HepG2 (cell line): ENCODE results near the gene SYMPK. TPM values are rescaled to one million over a fixed set of nuclear protein-coding genes. Genes with fewer than 3 reads are reported as not detected.

Experiments
- ARID4A ChIP-seq: sonication (generic); formaldehyde crosslinking; IDR thresholded peaks from 2 replicates; pipeline ENCODE4 v1.5.0; 2020; ENCODE audit warnings: mild to moderate bottlenecking, missing genetic modification reagents, borderline replicate concordance
- FOXO1 ChIP-seq: sonication (generic); formaldehyde crosslinking; IDR thresholded peaks from 2 replicates; pipeline ENCODE4 v1.4.0; 2020; ENCODE audit warnings: missing genetic modification reagents
- HDAC2 ChIP-seq: sonication (generic); formaldehyde crosslinking; IDR thresholded peaks from 2 replicates; pipeline ENCODE4 v1.4.0; 2020; ENCODE audit warnings: missing genetic modification reagents
- NRL ChIP-seq: sonication (generic); formaldehyde crosslinking; IDR thresholded peaks from 2 replicates; pipeline ENCODE4 v1.5.0; 2020; ENCODE audit warnings: missing genetic modification reagents, mild to moderate bottlenecking, moderate library complexity, borderline replicate concordance
- PBX2 ChIP-seq: IDR thresholded peaks from 2 replicates; pipeline ENCODE4 v1.6.1; 2016; ENCODE audit warnings: control low read depth
- RFX3 ChIP-seq: IDR thresholded peaks from 2 replicates; pipeline ENCODE4 v1.6.1; 2016; ENCODE audit warnings: missing biosample characterization, missing genetic modification reagents
- SAFB2 ChIP-seq: sonication (generic); formaldehyde crosslinking; IDR thresholded peaks from 2 replicates; pipeline ENCODE4 v1.5.1; 2020; ENCODE audit warnings: missing genetic modification reagents, low read depth, mild to moderate bottlenecking, borderline replicate concordance
- SMAD1 ChIP-seq: sonication (generic); formaldehyde crosslinking; IDR thresholded peaks from 2 replicates; pipeline ENCODE4 v1.4.0; 2020; ENCODE audit warnings: missing genetic modification reagents, low read depth, mild to moderate bottlenecking, borderline replicate concordance
- SRSF9 ChIP-seq: fragments of 200-400 bp; formaldehyde crosslinking; IDR thresholded peaks from 2 replicates; pipeline ENCODE4 v1.6.1; 2018; ENCODE audit warnings: borderline replicate concordance, mild to moderate bottlenecking, low read depth, low read length; ENCODE audit not compliant: insufficient read depth, poor library complexity, severe bottlenecking
- ZNF296 ChIP-seq: sonication (generic); formaldehyde crosslinking; conservative IDR thresholded peaks from 2 replicates; pipeline ENCODE4 v1.5.0; 2020; ENCODE audit warnings: mild to moderate bottlenecking, missing genetic modification reagents
- ZNF460 ChIP-seq: sonication (generic); formaldehyde crosslinking; IDR thresholded peaks from 2 replicates; pipeline ENCODE4 v1.5.1; 2020; ENCODE audit warnings: missing genetic modification reagents, mild to moderate bottlenecking, borderline replicate concordance
- polyA plus RNA-seq, 8 experiments: library from polyadenylated mRNA; depleted of rRNA in 3 of 8; stranded (reverse) in 7 of 8; unstranded in 1 of 8; fragments of >200 nt; fragmentation: Illumina TruSeq in 4 of 8; extraction: Trizol in 4 of 8; gene quantifications; 2 replicates each; pipeline versions ENCODE4 v1.2.1 to v1.2.3, GENCODE V29; 2011 to 2016; ENCODE audit warnings: low read depth in 4 of 8, missing spikeins in 1 of 8, mixed read lengths in 1 of 8; ENCODE audit not compliant: insufficient read depth in 1 of 8
- total RNA-seq, 5 experiments: library from RNA; depleted of rRNA; stranded (reverse); fragments of >200 nt; fragmentation: Illumina TruSeq; extraction: Trizol; gene quantifications; 2 replicates each; pipeline ENCODE4 v1.2.3, GENCODE V29; 2016; ENCODE audit warnings: low read depth in 1 of 5
- TF ChIP-seq, protein P1 (sequence below): sonication (generic); formaldehyde crosslinking; IDR thresholded peaks from 2 replicates; pipeline ENCODE4 v1.4.0; 2020; ENCODE audit warnings: missing genetic modification reagents
- TF ChIP-seq, protein P2 (sequence below): sonication (generic); formaldehyde crosslinking; IDR thresholded peaks from 2 replicates; pipeline ENCODE4 v1.9.0; 2021; ENCODE audit warnings: missing genetic modification reagents, mild to moderate bottlenecking, borderline replicate concordance
- TF ChIP-seq, protein P3 (sequence below): sonication (generic); formaldehyde crosslinking; conservative IDR thresholded peaks from 2 replicates; pipeline ENCODE4 v1.8.0; 2022; ENCODE audit warnings: low read depth, missing genetic modification reagents

SYMPK gene
- total and polyA plus RNA-seq, 2 of the 13 experiments (the other 11 are each of a cell fraction or from before 2014, with no cell fraction given) = 21.9 to 55.7 TPM

DNA sequence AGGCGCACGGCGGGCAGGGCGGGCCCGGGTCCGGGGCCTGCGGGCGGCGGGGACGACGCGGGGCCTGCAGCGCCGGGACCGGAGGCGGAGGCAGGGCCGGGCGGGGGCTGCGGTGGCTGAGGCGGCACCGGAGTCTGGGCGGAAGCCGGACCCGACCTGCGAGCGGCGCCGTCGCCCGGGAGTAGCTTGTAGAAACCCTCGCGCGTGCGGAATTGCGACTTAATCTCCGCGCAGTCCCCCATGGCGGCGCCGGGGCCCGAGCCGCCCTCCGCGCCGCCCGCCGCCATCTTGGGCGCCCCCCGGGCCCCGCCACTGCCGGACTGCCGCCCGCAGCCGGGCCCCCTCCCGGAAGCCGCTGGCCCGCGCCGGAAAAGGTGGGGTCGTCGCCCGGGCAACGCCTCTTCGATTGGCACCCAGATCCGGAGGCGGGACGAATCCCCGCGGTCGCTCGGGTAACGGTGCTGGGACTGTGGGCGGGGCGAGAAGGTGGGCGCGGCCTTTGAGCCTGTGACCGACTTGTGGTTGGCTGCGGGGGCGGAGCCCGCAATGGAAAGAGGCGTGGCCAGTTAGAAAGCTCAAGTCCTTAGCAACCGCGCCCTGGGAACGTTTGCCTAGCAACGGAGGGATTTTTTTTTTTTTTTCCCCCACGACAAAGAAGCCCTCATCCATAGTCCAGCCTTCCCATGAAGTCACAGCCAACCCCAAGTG, 70.3 kb downstream of the SYMPK start, which contains the start of gene DMWD (continued):
- TF ChIP-seq, protein P1, sequence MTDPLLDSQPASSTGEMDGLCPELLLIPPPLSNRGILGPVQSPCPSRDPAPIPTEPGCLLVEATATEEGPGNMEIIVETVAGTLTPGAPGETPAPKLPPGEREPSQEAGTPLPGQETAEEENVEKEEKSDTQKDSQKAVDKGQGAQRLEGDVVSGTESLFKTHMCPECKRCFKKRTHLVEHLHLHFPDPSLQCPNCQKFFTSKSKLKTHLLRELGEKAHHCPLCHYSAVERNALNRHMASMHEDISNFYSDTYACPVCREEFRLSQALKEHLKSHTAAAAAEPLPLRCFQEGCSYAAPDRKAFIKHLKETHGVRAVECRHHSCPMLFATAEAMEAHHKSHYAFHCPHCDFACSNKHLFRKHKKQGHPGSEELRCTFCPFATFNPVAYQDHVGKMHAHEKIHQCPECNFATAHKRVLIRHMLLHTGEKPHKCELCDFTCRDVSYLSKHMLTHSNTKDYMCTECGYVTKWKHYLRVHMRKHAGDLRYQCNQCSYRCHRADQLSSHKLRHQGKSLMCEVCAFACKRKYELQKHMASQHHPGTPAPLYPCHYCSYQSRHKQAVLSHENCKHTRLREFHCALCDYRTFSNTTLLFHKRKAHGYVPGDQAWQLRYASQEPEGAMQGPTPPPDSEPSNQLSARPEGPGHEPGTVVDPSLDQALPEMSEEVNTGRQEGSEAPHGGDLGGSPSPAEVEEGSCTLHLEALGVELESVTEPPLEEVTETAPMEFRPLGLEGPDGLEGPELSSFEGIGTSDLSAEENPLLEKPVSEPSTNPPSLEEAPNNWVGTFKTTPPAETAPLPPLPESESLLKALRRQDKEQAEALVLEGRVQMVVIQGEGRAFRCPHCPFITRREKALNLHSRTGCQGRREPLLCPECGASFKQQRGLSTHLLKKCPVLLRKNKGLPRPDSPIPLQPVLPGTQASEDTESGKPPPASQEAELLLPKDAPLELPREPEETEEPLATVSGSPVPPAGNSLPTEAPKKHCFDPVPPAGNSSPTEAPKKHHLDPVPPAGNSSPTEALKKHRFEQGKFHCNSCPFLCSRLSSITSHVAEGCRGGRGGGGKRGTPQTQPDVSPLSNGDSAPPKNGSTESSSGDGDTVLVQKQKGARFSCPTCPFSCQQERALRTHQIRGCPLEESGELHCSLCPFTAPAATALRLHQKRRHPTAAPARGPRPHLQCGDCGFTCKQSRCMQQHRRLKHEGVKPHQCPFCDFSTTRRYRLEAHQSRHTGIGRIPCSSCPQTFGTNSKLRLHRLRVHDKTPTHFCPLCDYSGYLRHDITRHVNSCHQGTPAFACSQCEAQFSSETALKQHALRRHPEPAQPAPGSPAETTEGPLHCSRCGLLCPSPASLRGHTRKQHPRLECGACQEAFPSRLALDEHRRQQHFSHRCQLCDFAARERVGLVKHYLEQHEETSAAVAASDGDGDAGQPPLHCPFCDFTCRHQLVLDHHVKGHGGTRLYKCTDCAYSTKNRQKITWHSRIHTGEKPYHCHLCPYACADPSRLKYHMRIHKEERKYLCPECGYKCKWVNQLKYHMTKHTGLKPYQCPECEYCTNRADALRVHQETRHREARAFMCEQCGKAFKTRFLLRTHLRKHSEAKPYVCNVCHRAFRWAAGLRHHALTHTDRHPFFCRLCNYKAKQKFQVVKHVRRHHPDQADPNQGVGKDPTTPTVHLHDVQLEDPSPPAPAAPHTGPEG (CRISPR knock-in tag) = no peak
- TF ChIP-seq, protein P2, sequence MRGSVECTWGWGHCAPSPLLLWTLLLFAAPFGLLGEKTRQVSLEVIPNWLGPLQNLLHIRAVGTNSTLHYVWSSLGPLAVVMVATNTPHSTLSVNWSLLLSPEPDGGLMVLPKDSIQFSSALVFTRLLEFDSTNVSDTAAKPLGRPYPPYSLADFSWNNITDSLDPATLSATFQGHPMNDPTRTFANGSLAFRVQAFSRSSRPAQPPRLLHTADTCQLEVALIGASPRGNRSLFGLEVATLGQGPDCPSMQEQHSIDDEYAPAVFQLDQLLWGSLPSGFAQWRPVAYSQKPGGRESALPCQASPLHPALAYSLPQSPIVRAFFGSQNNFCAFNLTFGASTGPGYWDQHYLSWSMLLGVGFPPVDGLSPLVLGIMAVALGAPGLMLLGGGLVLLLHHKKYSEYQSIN = no peak
- TF ChIP-seq SRSF9 (no peak), NRL (CRISPR knock-in tag) (no peak), ZNF460 (CRISPR knock-in tag) (no peak), SAFB2 (0 out of 2 replicates have a peak, but pooled peaks have one; percentile 32), RFX3 (peak; percentile 90), ARID4A (CRISPR knock-in tag) (peak; percentile 59; the same call in 1 of the 2 replicates), HDAC2 (CRISPR knock-in tag) (no peak), PBX2 (peak; percentile 87), FOXO1 (CRISPR knock-in tag) (no peak), SMAD1 (CRISPR knock-in tag) (no peak), ZNF296 (CRISPR knock-in tag) (no peak)
- TF ChIP-seq, protein P3, sequence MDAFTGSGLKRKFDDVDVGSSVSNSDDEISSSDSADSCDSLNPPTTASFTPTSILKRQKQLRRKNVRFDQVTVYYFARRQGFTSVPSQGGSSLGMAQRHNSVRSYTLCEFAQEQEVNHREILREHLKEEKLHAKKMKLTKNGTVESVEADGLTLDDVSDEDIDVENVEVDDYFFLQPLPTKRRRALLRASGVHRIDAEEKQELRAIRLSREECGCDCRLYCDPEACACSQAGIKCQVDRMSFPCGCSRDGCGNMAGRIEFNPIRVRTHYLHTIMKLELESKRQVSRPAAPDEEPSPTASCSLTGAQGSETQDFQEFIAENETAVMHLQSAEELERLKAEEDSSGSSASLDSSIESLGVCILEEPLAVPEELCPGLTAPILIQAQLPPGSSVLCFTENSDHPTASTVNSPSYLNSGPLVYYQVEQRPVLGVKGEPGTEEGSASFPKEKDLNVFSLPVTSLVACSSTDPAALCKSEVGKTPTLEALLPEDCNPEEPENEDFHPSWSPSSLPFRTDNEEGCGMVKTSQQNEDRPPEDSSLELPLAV (CRISPR knock-in tag) = no peak
